ENCODE results near the gene ANXA2R.

DNA sequence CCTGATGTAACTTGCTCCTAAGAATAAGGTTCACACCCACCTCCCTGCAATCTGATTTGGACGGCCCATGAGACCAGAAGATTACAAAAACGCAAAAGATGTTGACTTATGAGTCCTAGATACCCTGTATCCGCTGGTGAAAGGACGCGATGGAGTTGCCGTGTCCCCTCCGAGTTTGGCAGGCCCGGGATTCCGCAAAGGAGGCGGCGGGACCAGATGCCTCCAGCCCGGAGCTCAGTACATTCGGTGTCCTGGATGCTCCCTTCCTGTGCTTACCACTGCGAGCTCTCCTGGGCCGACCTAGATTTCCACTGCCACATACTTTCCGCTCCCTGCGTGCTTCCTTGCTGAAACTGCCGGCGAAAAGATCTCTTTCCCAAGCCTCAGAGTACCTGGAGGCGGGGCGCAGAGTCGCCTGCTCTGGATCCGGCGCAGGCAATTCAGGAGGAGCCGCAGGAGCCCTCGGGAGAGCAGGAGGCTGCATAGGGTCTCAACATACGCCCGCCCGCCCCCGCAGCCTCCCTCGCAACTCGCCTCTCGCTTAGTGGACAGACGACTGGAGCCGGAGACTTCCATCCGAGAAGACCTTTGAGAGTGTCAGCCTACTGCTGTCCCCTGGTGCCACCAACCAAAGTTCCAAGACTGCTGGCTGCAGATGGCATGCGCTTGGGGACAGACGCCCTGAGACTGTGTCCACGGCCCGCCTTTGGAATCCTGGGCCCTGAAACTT lies 39.8 kb downstream of the ANXA2R start:
- TF ChIP-seq BHLHE40 (IDR thresholded peaks at IDR 0.05; ENCODE audit: borderline replicate concordance) (no peak), CTBP1 (IDR thresholded peaks at IDR 0.05; ENCODE audit: borderline replicate concordance) (no peak), SP1 (IDR thresholded peaks at IDR 0.05) (no peak), LEF1 (IDR thresholded peaks at IDR 0.05; ENCODE audit: borderline replicate concordance) (no peak)
